ENCODE data around the gene TEAD2. TPM values are rescaled to one million over a fixed set of nuclear protein-coding genes. Genes with fewer than 3 reads are reported as not detected.
"Not testable (repeated sequence)": the region's sequence is repeated elsewhere in the genome, so short reads cannot be mapped to it uniquely, and the experiment has no call there.

The TEAD2 gene
- total RNA-seq, 1 experiment from 2014 or later: 30.3 TPM

GRCh38 chr19:49333418-49333805 is 28.8 kb downstream of the TEAD2 start:
- no peak for DNase-seq (ENCODE audit: low spot score)

DNA sequence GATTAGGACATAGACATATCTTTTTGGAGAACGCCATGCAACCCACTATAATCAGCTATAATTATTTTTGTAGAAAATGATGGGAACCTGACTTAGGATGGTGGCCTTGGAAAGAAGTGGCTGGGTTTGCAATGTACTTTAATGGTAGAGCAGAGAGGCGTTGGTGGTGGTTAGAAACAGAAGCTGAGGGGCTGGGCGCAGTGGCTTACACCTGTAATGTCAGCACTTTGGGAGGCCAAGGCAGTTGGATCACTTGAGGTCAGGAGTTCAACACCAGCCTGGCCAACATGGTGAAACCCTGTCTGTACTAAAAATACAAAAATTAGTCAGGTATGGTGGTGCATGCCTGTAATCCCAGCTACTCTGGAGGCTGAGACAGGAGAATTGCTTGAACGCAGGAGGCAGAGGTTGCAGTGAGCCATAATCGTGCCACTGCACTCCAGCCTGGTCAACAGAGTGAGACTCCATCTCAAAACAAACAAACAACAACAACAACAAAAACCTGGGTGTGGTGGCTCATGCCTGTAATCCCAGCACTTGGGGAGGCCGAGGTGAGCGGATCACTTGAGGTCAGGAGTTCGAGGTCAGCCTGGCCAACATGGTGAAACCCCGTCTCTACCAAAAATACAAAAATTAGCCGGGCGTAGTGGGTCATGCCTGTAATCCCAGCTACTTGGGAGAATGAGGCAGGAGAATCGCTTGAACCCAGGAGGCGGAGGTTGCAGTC is 29.4 kb downstream of the TEAD2 start:
- DNase-seq (ENCODE audit: low spot score): not testable (repeated sequence)

- peak; percentile 28 for DNase-seq (ENCODE audit: low spot score)
These were observed 30.6 kb downstream of the TEAD2 start for GRCh38 chr19:49331616-49332055.

DNA sequence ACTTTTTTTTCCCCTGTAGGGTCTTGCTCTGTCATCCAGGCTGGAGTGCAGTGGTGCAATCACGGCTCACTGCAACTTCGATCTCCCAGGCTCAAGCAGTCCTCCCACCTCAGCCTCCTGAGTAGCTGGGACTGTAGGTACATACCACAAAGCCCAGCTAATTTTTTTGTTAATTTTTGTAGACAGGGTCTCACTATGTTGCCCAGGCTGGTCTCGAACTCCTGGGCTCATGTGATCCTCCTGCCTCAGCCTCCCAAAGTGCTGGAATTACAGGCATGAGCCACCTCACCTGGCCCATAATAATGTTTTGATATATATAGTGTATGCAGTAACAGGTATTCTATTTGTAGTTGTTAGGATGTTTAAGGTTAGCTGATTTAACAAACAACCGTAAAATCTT is 31.0 kb downstream of the TEAD2 start:
- not testable (repeated sequence) for DNase-seq (ENCODE audit: low spot score)

GRCh38 chr19:49328741-49329140 is 33.5 kb downstream of the TEAD2 start:
- DNase-seq (ENCODE audit: low spot score): no peak

DNA sequence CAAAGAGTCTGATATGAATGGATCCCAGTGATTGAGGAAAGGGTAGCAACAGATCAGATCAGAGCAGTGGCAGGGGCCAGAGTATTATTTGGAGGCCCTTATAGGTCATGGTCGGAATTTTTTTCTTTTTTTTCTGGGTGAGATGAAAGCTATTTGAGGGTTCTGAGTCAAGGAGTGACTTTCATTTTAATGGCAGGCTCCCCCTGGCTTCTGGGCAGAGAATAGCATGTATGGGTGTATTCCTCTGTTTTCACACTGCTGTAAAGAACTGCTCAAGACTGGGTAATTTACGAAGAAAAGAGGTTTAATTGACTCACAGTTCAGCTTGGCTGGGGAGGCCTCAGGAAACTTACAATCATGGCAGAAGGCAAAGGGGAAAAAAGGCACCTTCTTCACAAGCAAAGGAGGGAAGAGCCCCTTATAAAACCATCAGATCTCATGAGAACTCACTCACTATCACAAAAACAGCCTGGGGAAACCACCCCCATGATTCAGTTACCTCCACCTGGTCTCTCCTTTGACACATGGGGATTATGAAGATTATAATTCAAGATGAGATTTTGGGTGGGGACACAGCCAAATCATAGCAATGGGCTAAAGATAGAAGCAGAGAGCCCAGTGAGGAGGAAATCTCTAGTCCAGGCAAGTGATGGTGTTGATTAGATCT is 34.2 kb downstream of the TEAD2 start:
- no peak for DNase-seq (ENCODE audit: low spot score)

GRCh38 chr19:49326165-49326704 is 36.0 kb downstream of the TEAD2 start:
- no peak for DNase-seq (ENCODE audit: low spot score)

GRCh38 chr19:49325756-49326155 is 36.5 kb downstream of the TEAD2 start:
- not testable (repeated sequence) for DNase-seq (ENCODE audit: low spot score)

DNA sequence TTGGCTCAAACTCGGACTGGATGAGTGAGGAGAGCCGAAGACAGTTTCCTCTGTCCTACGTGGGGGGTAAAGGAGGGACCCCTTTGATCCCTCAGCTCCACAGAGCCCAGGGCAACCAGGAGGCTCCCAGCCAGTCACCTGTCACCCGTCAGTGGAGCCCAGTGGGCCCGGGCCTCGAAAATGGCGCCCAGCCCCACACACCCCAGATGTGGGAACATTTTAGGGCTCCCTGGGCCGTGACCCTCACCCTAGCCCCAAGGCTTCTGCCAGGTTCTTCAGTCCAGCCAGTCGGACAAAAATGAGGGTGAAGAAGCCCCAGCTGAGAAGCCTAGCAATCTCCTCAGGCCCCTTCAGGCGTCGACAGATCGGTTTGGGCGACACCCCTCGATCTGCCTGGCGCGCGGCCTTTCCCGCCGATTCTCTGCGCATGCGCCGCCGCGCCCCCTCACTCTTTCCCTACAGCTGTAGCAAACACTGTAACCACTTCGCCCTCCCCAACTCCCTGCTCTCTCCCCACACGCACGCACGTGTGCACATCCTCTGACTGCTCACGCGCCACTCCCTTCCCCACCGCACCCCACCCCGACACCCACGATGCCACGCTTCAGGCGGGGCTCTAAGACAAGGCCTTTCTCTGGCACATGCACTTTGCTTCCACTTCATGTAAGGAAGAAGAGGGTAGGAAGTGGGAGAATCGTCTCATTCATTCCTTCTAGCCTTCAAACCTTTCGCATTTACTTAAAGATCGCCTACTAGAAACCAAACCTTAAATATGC is 37.2 kb downstream of the TEAD2 start, which contains the start of gene SLC6A16:
Gene SLC6A16, minus strand, starts transcription at position 391 of the 776 bp plus-strand sequence. CDS start 13,844 bp downstream, outside the sequence.
- DNase-seq (ENCODE audit: low spot score): no peak

DNA sequence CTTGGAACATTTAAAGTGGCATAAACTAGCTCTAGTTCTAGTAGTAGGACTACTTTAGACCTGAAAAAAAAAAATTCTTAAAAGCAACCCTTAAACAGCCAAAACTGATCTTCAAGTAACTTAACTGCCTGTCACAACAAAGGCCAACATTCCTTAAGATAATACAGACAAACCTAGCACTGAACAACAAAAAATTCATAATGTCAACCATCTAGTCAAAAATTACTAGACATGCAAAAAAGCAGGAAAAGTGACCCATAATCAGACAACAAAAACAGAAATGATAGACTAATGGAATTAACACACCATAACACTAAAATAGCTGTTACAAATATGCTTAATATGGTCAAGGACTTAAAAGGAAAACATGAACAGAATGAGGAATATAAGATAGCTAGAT is 43.9 kb downstream of the TEAD2 start:
- DNase-seq (ENCODE audit: low spot score): no peak

GRCh38 chr19:49316284-49316683 is 45.9 kb downstream of the TEAD2 start:
- no peak for DNase-seq (ENCODE audit: low spot score)

GRCh38 chr19:49315111-49315510 is 47.1 kb downstream of the TEAD2 start:
- DNase-seq (ENCODE audit: low spot score): no peak

GRCh38 chr19:49309087-49309486 is 53.1 kb downstream of the TEAD2 start:
- no peak for DNase-seq (ENCODE audit: low spot score)

GRCh38 chr19:49306734-49307133 is 55.5 kb downstream of the TEAD2 start:
- DNase-seq (ENCODE audit: low spot score): not testable (repeated sequence)

- DNase-seq (ENCODE audit: low spot score): no peak
These were observed 60.4 kb downstream of the TEAD2 start for GRCh38 chr19:49301866-49302252.

DNA sequence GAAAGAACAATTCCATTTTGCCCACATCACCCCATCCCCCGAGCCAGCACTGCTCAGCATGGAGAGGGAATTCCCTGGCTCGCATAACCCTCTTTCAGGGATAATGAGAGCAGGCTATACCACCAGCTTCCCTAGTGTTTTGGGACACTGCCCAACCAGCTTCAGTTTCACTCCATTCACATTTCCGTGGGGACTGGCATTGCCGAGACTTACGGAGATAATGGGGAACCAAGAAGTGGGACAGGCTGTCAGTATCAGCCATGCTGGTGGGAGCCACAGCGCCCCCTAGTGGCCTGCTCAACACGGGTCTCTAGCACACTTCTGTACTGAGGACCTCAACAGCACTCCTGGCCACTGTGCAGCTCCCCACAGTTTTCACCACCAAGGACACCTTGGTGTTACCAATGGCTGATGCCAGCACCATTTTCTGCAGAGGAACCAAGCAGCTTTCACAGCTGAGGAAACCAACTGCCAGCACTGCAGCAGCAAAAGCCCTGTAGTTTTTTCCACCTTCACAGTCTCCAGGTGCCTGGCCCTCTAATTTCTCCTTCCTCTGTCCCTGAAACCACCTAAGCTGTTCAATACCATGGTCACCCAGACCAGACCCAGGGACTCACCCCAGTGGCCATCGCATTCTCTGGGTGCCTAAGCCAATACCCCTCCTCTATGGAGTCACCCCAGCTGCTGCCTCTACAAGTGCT is 60.9 kb downstream of the TEAD2 start:
- DNase-seq (ENCODE audit: low spot score): peak; percentile 44

GRCh38 chr19:49298653-49299052 is 63.6 kb downstream of the TEAD2 start:
- not testable (repeated sequence) for DNase-seq (ENCODE audit: low spot score)

DNA sequence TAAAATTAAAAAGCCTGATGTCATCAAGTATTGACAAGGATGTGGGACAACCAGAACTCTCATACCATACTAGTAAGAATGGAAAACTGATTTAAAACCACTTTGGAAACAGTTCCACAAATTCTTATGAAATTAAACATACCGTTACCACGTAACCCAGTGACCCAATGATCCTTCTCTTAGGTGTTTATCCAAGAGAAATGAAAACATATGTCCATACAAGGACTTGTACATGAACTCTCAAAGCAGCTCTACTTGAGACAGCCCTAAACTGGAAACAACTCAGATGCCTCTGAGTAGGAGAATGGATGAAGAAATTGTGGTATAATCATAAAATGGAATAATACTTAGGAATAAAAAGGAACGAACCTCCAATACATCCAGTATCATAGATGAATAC is 64.8 kb downstream of the TEAD2 start:
- no peak for DNase-seq (ENCODE audit: low spot score)

DNA sequence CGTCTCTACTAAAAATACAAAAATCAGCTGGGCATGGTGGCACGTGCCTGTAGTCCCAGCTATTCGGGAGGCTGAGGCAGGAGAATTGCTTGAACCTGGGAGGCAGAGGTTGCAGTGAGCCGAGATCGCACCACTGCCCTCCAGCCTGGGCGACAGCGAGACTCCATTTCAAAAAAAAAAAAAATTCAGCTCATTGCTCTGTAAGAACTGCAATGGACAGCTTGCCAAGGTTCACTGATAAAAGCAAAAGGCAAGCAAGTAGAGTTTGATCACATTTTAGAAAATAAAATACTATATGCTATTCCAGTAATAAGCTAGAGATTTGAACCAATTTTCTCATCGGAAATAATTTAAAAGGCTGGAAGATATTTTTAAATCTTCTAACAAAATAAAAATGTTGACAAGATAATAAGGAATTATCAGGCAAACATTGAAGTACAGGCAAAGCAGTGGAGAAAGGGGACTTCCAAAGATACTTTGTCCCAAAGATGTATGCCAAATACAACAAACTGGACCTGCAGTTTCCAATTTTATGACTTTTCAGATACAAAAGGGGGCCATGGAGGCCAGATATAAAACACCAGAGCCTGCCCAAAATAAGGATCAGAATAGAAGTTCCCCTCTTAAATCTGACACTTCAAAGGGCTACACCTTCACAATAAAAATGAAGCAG is 66.9 kb downstream of the TEAD2 start:
- no peak for DNase-seq (ENCODE audit: low spot score)

GRCh38 chr19:49294401-49294800 is 67.8 kb downstream of the TEAD2 start:
- DNase-seq (ENCODE audit: low spot score): no peak
